HG03135 (cell line): ENCODE measurements around the gene ABL1.
"Not testable (repeated sequence)": the region's sequence is repeated elsewhere in the genome, so short reads cannot be mapped to it uniquely, and the experiment has no call there.

Source experiments
- ATAC-seq: cut with Tn5 transposase; IDR thresholded peaks from one replicate; pipeline ENCODE4 v1.9.1; 2021; ENCODE audit warnings: mild to moderate bottlenecking, moderate library complexity; ENCODE audit not compliant: unreplicated experiment

ABL1 gene

GRCh38 chr9:130900701-130901497 lies 65.8 kb downstream of the ABL1 start:
- no peak for ATAC-seq

GRCh38 chr9:130901498-130902203 lies 66.6 kb downstream of the ABL1 start:
- ATAC-seq, result no peak

GRCh38 chr9:130902204-130903185 lies 67.4 kb downstream of the ABL1 start:
- ATAC-seq, result no peak

- ATAC-seq, result no peak
Observed at GRCh38 chr9:130903194-130904069, 68.4 kb downstream of the ABL1 start.

- no peak for ATAC-seq
Observed at GRCh38 chr9:130904070-130905044, 69.3 kb downstream of the ABL1 start.

- no peak for ATAC-seq
Observed at GRCh38 chr9:130905125-130905901, 70.3 kb downstream of the ABL1 start.

GRCh38 chr9:130905902-130906734 lies 71.1 kb downstream of the ABL1 start:
- ATAC-seq, result no peak

GRCh38 chr9:130906735-130907416 lies 71.8 kb downstream of the ABL1 start:
- no peak for ATAC-seq

- no peak for ATAC-seq
Observed at GRCh38 chr9:130908146-130908877, 73.3 kb downstream of the ABL1 start.

GRCh38 chr9:130908878-130909355 lies 73.9 kb downstream of the ABL1 start:
- ATAC-seq, result no peak

GRCh38 chr9:130910041-130910440 lies 75.0 kb downstream of the ABL1 start:
- not testable (repeated sequence) for ATAC-seq

GRCh38 chr9:130910670-130911069 lies 75.6 kb downstream of the ABL1 start:
- ATAC-seq, result not testable (repeated sequence)

- no peak for ATAC-seq
Observed at GRCh38 chr9:130911254-130912049, 76.4 kb downstream of the ABL1 start.

- no peak for ATAC-seq
Observed at GRCh38 chr9:130912932-130913598, 78.0 kb downstream of the ABL1 start.
